ENCODE measurements around the gene TTYH1. TPM values are rescaled to one million over a fixed set of nuclear protein-coding genes. Genes with fewer than 3 reads are reported as not detected.

Gene TTYH1
- polyA plus RNA-seq, 1 experiment: not detected

DNA sequence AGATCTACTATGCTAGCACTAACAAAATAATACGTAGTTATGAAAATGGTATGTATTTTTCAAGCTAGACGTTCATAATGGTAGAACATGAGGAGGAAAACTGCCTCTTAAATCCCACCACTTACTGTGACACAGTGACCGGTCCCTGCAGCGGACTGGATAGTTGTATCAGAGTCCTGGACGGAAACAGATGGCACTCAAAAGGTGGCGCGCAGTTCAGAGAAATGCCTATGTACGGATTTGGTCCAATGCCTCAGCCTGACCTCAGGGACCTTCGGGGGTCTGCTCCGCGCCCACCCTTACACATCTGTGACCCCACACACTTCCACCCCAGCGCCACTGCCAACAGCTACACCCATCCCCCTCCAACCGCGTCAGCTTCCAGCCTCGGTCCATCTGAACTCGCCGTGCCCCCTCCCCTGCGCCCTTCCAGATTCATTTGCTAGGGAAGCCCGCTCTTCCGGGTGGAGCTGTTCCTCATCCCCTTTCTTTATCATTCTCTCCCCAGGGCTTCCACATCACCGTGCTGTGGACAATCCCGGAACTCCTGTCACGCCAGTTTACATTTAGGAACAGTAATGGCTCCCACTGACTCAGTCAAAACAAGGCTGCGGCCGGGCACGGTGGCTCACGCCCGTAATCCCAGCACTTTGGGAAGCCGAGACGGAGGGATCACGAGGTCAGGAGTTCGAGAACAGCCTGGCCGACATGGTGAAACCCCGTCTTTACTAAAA, 32.9 kb downstream of the TTYH1 start:
- CTCF ChIA-PET: interaction anchor here (0.9 to 2.3 kb wide), 4 partner anchors 10 to 279 kb away, joined by 3 to 17 read pairs (median 4); no protein-coding TSS in a partner anchor
- H3K27ac ChIP-seq (ENCODE audit: low read depth, low read length): peak overlapping the region; percentile 97
- H3K9me3 ChIP-seq (ENCODE audit: control insufficient read depth, insufficient read depth, low read length): no peaks in the 10 kb centered on the region
- peak; percentile 29 for DNase-seq (ENCODE audit: low read depth, low spot score)
- POLR2A ChIA-PET: interaction anchor here (0.6 to 4.6 kb wide), 15 partner anchors 9 to 1053 kb away, joined by 3 to 87 read pairs (median 4); partner anchors contain the start of genes CDC42EP5, CNOT3, LENG1 and LENG9
- H3K27me3 ChIP-seq (ENCODE audit: control insufficient read depth, insufficient read depth, low read length): no peaks in the 10 kb centered on the region
- H3K4me3 ChIP-seq (ENCODE audit: low read depth, low read length): peak overlapping the region; percentile 97
- TF ChIP-seq, protein P1, sequence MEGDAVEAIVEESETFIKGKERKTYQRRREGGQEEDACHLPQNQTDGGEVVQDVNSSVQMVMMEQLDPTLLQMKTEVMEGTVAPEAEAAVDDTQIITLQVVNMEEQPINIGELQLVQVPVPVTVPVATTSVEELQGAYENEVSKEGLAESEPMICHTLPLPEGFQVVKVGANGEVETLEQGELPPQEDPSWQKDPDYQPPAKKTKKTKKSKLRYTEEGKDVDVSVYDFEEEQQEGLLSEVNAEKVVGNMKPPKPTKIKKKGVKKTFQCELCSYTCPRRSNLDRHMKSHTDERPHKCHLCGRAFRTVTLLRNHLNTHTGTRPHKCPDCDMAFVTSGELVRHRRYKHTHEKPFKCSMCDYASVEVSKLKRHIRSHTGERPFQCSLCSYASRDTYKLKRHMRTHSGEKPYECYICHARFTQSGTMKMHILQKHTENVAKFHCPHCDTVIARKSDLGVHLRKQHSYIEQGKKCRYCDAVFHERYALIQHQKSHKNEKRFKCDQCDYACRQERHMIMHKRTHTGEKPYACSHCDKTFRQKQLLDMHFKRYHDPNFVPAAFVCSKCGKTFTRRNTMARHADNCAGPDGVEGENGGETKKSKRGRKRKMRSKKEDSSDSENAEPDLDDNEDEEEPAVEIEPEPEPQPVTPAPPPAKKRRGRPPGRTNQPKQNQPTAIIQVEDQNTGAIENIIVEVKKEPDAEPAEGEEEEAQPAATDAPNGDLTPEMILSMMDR (IDR thresholded peaks at IDR 0.05; ENCODE audit: low read depth, low read length): peak; percentile 8; the same call in 1 of the 2 replicates

DNA sequence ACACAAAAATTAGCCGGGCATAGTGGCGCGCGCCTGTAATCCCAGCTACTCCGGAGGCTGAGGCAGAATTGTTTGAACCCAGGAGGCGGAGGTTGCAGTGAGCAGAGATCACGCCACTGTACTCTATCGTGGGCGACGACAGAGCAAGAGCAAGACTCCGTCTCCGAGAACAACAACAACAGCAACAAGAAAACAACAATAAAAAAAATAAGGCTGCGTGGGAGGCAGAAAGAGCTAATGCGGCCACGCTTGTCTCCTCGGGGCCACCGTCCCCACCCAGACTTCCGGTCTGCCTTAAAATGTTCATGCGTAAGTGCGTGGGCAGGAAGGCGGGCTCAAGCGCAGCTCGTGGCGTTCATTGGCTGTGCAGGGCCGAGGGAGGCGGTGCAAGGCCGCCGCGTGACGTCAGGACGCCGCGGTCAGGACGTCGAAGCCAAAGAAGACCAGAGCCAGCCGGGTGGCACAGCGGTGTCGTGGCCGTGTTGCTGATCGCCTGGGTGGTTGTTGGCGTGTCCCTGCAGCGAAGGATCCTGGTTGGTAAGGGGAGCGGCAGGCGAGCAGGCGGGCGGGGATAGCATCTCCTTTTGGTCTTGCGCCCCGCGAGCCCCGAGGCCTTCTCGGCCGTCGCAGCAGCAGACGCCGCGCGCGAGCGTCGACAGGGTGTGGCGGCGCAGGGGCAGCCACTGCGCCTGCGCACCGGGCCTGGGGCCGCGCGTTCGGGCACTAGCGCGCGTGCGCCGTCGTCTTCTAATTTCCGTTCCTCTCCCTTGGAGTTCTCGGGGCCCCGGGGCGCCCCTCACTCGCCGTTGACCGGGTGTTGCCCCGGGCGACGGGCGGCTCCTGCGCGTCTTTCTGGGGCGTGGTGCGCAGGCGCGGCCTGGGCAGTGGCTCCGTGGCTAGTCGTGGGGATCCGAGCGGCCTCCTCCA, 33.8 kb downstream of the TTYH1 start, which contains the start of gene LENG8:
Gene LENG8 (plus strand): TSS at position 426 of the 927 bp plus-strand sequence. CDS start 2,146 bp downstream, outside the sequence.
- Histone ChIP-seq H3K27me3 (ENCODE audit: control insufficient read depth, insufficient read depth, low read length) (no peaks in the 10 kb centered on the region), H3K27ac (ENCODE audit: low read depth, low read length) (peak within 1 kb of the TSS; percentile 97), H3K9me3 (ENCODE audit: control insufficient read depth, insufficient read depth, low read length) (no peaks in the 10 kb centered on the region), H3K4me3 (ENCODE audit: low read depth, low read length) (peak within 1 kb of the TSS; percentile 97)
- ChIA-PET CTCF (interaction anchor here (0.6 to 2.3 kb wide), 4 partner anchors 11 to 580 kb away, joined by 3 to 17 read pairs (median 3); no protein-coding TSS in a partner anchor), POLR2A (interaction anchor here (0.8 to 4.6 kb wide), 12 partner anchors 10 to 1054 kb away, joined by 3 to 87 read pairs (median 5); partner anchors contain the start of genes CDC42EP5, CNOT3, LENG1 and LENG9)
- DNase-seq (ENCODE audit: low read depth, low spot score): peak; percentile 95
- TF ChIP-seq, protein P1 (IDR thresholded peaks at IDR 0.05; ENCODE audit: low read depth, low read length): no peak

GRCh38 chr19:54449701-54450069, 34.4 kb downstream of the TTYH1 start:
- Histone ChIP-seq H3K9me3 (ENCODE audit: control insufficient read depth, insufficient read depth, low read length) (no peaks in the 10 kb centered on the region), H3K4me3 (ENCODE audit: low read depth, low read length) (peak overlapping the region; percentile 97), H3K27me3 (ENCODE audit: control insufficient read depth, insufficient read depth, low read length) (no peaks in the 10 kb centered on the region), H3K27ac (ENCODE audit: low read depth, low read length) (peak overlapping the region; percentile 97)
- no peak for DNase-seq (ENCODE audit: low read depth, low spot score)
- TF ChIP-seq, protein P1 (IDR thresholded peaks at IDR 0.05; ENCODE audit: low read depth, low read length): no peak
- CTCF ChIA-PET: no interaction called here
- POLR2A ChIA-PET: interaction anchor here (4.6 kb wide), 1 partner anchor 11 kb away, joined by 87 read pairs; the partner anchor contains the start of gene LENG9

DNA sequence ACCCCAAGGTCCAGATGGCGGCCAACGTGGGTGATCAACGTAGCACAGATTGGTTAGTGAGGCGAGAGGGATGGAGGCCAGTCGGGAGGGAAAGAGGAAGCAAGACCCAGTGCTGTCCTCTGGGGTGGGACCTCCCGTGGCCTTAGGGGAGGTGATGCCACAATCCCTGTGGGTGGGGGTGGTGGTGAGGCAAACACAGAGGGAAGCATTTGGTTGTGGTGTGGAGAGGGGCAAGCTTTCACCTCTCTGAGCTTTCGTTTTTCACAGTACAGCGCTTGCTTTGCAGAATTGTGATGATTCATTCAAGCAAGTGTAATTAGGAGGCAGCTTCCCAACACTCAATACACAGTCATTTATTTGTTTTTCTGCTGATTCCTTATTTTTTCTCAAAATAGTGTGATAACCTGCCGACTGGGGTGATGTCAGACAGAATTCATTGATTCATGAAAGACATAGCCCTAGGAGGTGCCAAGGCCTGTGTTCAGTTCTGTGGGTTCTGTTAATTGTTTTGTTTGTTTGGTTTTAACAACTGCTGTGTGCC, 36.1 kb downstream of the TTYH1 start:
- no peaks in the 10 kb centered on the region for H3K27me3 ChIP-seq (ENCODE audit: control insufficient read depth, insufficient read depth, low read length)
- peak overlapping the region; percentile 97; the same call in 1 of the 2 replicates for H3K4me3 ChIP-seq (ENCODE audit: low read depth, low read length)
- no peaks in the 10 kb centered on the region for H3K9me3 ChIP-seq (ENCODE audit: control insufficient read depth, insufficient read depth, low read length)
- TF ChIP-seq, protein P1 (IDR thresholded peaks at IDR 0.05; ENCODE audit: low read depth, low read length): no peak
- no peak overlapping the region for H3K27ac ChIP-seq (ENCODE audit: low read depth, low read length)
- CTCF ChIA-PET: interaction anchor here (0.6 kb wide), 1 partner anchor 1198 kb away, joined by 3 read pairs; no protein-coding TSS in a partner anchor
- POLR2A ChIA-PET: interaction anchor here (4.6 kb wide), 1 partner anchor 9 kb away, joined by 87 read pairs; the partner anchor contains the start of gene LENG9
- DNase-seq (ENCODE audit: low read depth, low spot score): no peak

All from AG04450 (cell line).